Umbilical cord (tissue), 2 donors: ENCODE data around the gene GRM4. TPM values are rescaled to one million over a fixed set of nuclear protein-coding genes. Genes with fewer than 3 reads are reported as not detected.

Experiments
- DNase-seq: peaks from one replicate; pipeline ENCODE4 v3.0.0-alpha.2; 2015; ENCODE audit warnings: low spot score
- total RNA-seq: library from RNA; depleted of rRNA; stranded (reverse); fragments of >200 nt; gene quantifications from one replicate; pipeline ENCODE4 v1.2.3, GENCODE V29; 2014; ENCODE audit warnings: low replicate concordance; ENCODE audit not compliant: insufficient read depth

Gene GRM4
- total RNA-seq, 1 donor from 2014 or later = 0.96 TPM

DNA sequence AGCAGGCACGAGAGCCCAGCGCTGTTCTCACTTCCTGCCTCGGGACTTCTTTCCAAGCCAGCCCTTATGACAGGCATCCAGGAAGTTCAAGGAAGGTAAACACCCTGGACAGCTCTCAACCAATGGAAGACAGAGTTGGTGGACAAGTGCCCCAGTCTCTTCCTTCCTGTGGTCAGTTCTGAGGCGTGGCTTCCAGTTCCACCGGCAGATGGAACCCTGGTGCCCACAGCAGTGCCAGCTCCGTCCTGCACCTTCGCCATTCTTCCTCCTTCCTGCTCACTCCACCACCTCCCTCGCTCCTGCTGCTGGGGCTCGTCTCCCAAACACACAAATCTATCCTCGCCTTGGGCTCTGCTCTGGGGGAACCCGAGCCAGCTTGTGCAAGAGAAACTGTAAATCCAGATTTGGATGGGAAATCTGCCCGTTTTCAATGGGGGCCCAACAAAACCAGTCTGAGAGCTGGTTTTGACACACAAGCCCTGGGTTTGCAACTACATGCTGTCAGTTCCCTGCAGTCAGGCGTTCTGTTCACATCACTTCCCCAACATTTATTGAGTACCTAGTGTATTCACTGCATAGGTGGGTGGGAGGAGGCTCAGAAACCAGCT lies 162.7 kb downstream of the GRM4 start:
- peak; percentile 66 for DNase-seq

DNA sequence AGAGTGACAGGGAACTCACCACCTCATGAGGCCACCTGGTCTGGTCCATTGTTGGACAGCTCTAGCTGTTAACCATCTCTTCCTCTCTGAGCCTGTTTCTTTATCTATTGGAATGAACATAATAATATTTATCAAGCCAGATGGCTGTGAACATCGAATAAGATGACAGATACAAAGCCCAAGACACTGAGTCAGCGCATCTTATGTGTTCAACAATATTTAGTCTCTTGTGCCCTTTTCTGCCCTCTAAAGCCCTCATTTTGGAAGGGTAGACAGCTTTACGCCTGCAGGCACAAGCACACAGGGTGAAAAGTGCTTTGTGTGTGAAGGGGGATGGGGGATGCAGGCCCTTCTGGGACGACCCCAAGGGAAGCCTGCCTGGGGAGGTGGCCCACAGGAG lies 164.0 kb downstream of the GRM4 start:
- no peak for DNase-seq

DNA sequence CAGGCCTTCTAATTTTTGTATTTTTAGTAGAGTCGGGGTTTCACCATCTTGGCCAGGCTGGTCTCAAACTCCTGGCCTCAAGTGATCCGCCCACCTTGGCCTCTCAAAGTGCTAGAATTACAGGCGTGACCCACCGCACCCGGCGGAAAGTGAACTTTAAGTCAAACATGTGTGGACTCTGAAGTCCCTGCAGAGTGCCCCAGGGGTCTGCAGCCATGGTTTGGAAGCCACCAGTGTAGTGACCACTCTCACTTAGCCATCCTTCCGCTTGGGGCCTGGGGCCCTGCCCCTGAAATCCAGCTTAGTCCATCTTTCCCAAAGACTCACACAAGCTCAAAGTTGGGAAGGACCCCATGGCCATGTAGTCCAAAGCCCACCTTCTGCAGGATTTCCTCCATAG lies 164.5 kb downstream of the GRM4 start:
- DNase-seq = no peak

DNA sequence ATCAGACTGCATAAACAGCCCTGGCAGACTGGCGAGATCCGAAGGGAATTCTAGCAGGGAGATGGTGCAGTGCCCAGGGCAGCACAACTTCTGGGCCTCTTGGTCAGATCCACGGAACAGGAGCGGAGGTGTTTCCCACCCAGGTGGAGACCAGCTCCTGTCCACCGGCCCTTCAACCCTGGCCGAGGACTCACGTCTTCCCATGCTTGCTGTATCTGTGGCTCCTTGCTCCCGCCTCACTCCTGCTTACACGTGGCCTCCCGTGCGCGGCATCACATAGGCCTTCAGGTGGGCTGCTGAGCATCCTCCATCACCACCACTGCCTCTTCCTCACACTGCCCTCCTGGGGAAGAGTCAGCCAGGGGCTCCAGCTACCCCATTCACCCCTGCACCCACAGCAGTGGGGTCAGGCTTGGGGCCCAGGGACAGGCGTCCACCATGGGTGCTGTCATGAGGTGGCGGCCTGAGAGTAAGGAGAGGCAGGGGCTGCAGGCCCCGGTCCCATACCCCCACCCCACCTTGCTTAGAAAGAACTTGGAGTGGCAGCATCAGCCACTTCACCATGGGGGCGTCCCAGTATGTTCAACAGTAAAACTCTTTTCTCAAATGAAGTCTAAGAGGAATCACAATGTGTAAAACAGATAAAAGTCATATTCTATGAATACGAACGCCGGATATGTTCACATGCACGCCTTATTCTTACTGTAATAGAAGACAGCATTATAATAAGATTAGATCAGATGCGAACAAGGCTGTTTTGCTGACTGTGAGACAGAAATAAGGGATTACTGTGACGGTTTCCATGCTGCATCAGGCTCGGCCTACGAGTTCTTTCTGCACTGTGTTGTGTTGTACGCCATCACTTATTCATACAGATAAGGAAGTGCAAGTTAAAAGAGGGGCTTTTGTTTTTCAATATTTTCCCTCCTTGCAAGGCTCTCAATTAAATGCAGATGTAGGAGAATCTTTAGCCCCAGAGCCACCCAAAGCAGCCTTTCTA lies 165.4 kb downstream of the GRM4 start:
- DNase-seq = peak; percentile 91

DNA sequence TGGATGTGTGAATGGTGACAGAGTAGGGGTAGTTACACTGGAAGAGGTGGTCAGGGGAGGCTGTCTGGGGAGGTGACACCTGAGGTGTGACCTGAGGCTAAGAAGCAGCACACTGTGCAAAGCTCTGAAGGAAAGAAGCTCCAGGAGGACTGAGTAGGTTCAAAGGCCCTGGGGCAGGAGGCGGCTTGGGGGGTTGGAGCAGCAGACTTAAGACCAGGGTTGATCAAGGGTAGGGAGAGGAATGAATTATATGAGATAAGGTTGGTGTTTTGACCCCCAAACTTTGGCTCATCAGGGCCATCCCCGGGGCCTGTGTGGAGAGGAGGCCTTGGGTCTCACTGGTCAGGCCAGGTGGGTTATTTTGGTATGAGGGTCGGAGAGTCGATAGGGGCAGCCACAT lies 166.1 kb downstream of the GRM4 start:
- no peak for DNase-seq

DNA sequence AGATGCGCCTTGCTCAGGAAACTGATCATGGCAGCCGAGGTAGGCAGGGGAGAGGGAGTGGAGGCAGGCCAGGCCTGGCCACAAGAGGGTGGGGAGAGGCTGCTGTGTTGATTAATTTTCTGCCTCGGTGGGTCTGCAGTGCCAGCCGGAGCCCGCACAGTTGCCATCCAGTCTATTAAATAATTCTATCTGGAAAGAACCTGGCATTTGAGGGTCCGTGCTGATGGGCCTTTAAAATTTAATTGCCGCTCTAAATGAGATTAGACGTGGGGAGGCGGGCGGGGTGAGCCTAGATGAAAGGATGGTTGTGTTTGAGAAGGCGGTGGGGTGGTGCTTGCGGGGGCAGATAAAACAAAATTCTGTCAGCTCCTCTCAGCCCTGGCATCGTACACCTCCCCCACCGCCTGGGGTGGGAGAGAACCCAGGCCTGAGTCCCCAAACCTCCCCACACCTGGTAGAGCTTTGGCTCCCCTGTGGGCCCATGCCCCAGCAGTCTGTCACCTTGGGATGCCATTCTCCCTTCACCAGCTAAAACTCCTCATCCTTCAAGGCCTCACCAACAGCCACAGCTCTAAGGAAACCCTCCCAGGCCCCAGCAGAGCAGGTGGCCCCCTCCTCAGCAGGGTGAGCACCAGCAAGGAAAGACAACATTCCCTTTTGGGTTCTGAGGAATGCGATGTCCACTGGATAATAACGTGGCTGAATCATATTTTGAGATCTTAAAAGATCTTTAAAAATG lies 167.3 kb downstream of the GRM4 start:
- no peak for DNase-seq

DNA sequence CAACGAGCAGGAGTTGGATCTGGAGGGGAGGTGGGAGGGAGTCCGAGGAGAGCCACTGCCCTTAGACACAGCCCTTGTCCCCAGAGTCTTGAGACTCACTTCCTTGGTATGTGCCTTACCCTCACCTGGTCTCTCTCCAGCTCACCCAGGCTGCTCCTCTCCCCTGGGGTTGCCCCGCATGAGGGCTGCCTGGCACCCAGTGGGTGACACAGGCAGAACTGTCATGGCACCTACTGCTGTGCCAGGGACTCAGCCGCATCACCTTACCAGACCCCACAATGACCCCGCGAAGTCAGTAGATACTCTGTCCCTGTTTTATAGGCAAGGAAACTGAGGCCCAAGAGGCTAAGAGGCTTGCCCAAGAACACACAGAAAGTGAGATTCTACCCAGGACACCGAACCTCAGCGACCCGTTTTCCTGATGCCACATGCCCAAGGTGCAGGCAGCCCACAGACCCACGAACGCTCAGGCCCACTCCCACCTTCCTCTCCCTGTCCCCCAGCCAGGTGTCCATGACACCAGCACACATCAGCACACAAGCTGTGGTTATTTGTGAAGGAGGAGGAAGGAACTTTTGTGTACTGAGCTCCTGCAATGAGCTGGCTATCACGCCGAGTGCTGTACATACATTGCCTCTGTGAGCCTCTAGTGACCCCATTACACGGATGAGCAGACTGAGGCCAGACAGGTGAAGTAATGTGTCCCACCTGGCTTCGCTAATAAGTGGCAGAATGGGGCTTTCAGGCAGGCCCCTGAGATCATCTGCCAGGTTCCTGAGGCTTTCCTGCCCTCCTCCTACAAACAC lies 168.1 kb downstream of the GRM4 start:
- no peak for DNase-seq

DNA sequence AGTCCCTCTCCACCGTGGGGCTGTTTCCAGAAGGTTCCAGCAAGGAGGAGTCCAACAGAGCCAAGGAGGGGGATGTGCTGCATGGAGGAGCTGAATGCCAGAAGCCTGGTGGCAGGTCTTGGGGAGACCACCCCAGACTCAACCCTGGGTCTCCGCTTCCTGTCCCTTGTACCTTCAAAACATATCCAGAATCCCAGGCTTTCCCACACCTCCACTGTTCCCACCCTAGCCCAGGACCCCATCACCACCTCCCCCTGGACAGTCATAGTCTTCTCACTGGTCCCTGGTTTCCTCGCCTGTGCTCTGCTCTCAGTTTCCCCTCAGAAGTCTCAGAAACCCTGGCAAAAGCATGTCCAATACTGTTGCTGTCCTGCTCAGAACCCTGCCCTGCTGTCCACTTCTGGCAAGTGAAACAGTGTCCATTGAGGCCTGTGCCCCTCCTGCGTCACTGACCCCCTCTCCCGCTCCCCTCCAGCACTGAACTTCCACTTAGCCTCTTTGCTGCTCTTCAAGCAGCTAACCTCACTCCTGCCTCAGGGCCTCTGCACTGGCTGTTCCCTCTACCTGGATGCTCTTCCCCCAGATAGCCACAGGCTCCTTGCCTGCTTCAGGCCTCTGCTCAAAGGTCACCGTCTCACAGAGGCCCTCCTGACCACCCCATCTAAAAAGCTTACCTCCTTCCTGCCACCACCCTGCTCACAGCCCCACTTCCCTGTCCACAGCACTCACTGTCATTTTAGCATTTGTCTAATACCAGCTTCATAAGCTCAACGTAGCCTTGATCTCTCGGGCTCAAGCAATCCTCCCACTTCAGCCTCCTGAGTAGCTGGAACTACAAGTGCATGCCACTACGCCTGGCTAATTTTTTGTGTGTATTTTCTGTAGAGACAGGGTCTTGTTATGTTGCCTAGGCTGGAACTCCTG lies 169.2 kb downstream of the GRM4 start:
- no peak for DNase-seq

DNA sequence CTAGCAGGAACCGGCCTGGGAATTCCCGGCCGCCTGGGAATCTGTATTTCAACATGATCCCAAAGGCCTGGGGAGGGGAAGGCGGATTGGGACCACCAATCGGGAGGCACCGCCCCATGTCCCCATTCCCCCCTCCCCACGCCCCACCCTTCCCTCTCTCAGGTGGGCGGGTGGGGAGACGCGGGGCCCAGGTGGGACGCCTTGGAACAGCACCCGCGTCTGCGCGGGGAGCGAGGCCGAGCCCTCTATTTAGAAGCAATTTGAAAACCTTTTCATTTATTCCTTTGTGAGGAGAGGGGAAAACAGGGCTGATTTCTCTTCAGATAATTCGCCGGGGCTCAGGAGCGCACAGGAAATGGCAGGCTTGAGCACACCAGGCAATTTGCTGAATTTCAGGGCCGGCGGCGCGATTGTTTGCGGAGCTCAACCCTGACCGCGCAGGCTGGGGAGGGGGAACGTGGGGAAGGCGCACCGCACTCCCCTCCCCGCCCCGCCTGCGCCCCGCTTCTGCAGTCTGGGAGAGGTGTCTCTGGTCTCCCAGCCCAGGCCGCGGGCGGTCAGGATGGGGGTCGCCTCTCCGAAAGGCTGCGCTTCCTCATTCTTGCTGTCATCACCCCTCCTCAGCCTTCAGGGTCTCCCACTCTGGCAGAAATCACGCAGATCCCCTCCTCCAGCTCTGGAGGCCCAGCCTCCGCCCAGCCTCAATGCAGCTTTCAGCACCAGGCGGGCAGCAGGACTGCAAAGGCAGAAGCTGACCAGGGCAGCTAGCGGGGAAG lies 170.0 kb downstream of the GRM4 start:
- DNase-seq = no peak

DNA sequence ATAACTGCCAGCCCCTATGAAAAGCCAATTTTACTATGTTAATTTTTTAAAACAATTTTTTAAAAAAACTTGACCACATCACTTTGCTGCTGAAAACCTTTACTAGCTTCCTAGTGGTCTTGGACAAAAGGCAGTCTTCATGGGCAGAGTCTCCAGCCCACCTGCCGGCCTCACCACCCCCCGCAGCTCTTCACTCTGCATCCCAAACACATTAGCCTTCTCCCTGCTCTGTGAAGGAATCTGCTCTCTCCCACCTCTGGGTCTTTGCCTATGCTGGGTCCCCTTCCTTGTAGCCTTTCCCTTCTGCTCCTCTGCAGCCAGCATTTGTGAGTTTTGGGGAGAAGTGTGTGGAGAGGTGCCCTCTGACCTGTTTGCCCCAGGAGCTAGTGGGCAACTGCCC lies 171.4 kb downstream of the GRM4 start:
- no peak for DNase-seq

DNA sequence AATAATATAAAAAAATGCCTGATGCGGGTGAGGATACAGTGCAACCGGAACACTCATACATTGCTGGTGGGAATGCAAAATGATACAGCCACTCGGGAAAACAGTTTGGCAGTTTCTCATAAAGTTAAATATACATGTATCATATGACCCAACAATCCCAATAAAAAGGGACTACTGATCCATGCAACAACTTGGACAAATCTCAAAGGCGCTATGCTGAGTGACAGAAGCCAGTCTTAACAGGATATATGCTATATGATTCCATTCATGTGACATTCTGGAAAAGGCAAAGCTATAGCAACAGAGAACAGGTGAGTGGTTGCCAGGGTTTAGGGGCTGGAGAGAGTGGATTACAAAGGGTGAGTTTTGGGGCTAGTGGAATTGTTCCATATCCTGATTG lies 171.9 kb downstream of the GRM4 start:
- no peak for DNase-seq

DNA sequence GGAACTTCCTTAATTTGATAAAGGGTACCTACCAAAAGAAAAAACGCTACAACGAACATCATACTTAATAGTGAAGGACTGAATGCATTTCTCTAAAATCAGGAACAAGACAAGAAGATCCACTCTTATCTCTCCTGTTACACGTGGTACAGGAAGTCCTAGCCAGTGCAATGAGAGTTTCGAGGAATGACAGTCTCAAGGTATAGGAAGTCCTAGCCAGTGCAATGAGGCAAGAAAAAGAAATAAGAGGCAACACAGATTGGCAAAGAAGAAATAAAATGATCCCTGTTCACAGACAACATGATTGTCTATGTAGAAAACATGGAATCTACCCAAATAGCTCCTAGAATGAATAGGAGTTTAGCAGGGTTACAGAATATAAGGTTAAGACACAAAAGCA lies 174.3 kb downstream of the GRM4 start:
- no peak for DNase-seq

Other genes starting within 250 kb of the GRM4 start
- gene HMGA1, start 90.8 kb upstream of the GRM4 start, total RNA-seq = 3.1 TPM
- 10.1 TPM for gene SMIM29, start 102.9 kb upstream of the GRM4 start, total RNA-seq
- 20.7 TPM for gene NUDT3, start 246.6 kb upstream of the GRM4 start, total RNA-seq